Suprapubic skin (tissue), 4 donors: Measurements from ENCODE around the gene EFCAB6. TPM values are rescaled to one million over a fixed set of nuclear protein-coding genes. Genes with fewer than 3 reads are reported as not detected.

Experiments
- DNase-seq, 2 donors: peaks; one replicate each; pipeline ENCODE4 v3.0.0-alpha.2; 2019; ENCODE audit warnings: low spot score in 2 of 2
- H3K27ac ChIP-seq: fragments of 200-600 bp; sonication (generic); one replicate; pipeline ENCODE4 v1.5.1; 2019
- H3K27me3 ChIP-seq: fragments of 200-600 bp; sonication (generic); one replicate; pipeline ENCODE4 v1.5.1; 2019
- H3K36me3 ChIP-seq: fragments of 200-600 bp; sonication (generic); one replicate; pipeline ENCODE4 v1.5.1; 2019
- H3K4me1 ChIP-seq: fragments of 200-600 bp; sonication (generic); one replicate; pipeline ENCODE4 v1.5.1; 2019
- H3K4me3 ChIP-seq: fragments of 200-600 bp; sonication (generic); one replicate; pipeline ENCODE4 v1.5.1; 2019; ENCODE audit warnings: mild to moderate bottlenecking
- H3K9me3 ChIP-seq: fragments of 200-600 bp; sonication (generic); one replicate; pipeline ENCODE4 v1.5.1; 2019
- CTCF ChIP-seq, 2 donors: fragments of 200-600 bp in 1 of 2; fragments of 450-650 bp in 1 of 2; sonication (generic) in 1 of 2; IDR thresholded peaks; one replicate each; pipeline ENCODE4 v1.5.1; 2016 to 2019; ENCODE audit warnings: antibody characterized with exemption in 2 of 2, mild to moderate bottlenecking in 1 of 2, moderate library complexity in 1 of 2
- EP300 ChIP-seq: sonication (generic); formaldehyde crosslinking; IDR thresholded peaks from one replicate; pipeline ENCODE4 v1.6.1; 2017; ENCODE audit warnings: antibody characterized with exemption
- POLR2A ChIP-seq, 2 donors: fragments of 450-650 bp; IDR thresholded peaks; one replicate each; pipeline ENCODE4 v1.6.1; 2017; ENCODE audit warnings: antibody characterized with exemption in 2 of 2, mild to moderate bottlenecking in 2 of 2, moderate library complexity in 2 of 2
- POLR2AphosphoS5 ChIP-seq, 3 donors: sonication (generic); formaldehyde crosslinking; IDR thresholded peaks; one replicate each; pipeline ENCODE4 v1.6.1; 2017; ENCODE audit warnings: antibody characterized with exemption in 3 of 3
- WGBS: methylation state at CpG from one replicate; pipeline ENCODE4 v1.1.5; 2018; 5-methylcytosine and 5-hydroxymethylcytosine counted together
- total RNA-seq, 4 donors: library from RNA; depleted of rRNA; stranded (reverse); fragments of >200 nt; gene quantifications; one replicate each; pipeline ENCODE4 v1.1.0, GENCODE V29; 2016

EFCAB6 gene
- total RNA-seq, 4 donors from 2014 or later, result 1.9 to 4.9 (median 2.9) TPM

DNA sequence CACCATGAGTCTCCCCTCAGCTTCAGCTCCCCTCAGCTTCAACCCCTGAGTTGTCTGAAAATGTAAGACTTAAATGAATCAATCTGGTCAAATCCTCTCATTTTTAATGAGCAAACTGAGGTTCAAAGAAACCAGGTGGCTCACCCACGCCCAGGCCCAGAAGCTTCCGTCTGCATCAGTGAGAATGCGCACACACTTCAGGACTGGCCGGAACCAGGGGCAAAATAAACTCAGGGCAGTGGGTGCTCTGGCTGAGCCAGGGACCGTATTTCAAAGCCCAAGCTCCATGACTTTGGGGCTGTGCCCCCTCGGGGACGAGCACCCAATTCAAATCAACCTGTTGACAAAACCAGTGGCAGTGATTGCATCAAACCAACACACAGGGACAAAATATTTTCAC is 47.1 kb upstream of the EFCAB6 start:
- no peak overlapping the region for H3K27ac ChIP-seq
- H3K4me1 ChIP-seq, result peaks cover 5% of the 10 kb centered on the region
- 88% methylated on average over 7 of the region's 7 CpGs for WGBS
- DNase-seq, result peak in 1 of 2 donors; percentile 57
- no peaks in the 10 kb centered on the region for H3K9me3 ChIP-seq
- H3K36me3 ChIP-seq, result no peaks in the 10 kb centered on the region
- TF ChIP-seq POLR2AphosphoS5 (IDR thresholded peaks at IDR 0.05), result no peak
- TF ChIP-seq POLR2A (IDR thresholded peaks at IDR 0.05), result no peak
- TF ChIP-seq EP300, result no peak
- TF ChIP-seq CTCF (IDR thresholded peaks at IDR 0.05), result no peak
- H3K4me3 ChIP-seq, result no peak overlapping the region
- H3K27me3 ChIP-seq, result peaks cover 65% of the 10 kb centered on the region

DNA sequence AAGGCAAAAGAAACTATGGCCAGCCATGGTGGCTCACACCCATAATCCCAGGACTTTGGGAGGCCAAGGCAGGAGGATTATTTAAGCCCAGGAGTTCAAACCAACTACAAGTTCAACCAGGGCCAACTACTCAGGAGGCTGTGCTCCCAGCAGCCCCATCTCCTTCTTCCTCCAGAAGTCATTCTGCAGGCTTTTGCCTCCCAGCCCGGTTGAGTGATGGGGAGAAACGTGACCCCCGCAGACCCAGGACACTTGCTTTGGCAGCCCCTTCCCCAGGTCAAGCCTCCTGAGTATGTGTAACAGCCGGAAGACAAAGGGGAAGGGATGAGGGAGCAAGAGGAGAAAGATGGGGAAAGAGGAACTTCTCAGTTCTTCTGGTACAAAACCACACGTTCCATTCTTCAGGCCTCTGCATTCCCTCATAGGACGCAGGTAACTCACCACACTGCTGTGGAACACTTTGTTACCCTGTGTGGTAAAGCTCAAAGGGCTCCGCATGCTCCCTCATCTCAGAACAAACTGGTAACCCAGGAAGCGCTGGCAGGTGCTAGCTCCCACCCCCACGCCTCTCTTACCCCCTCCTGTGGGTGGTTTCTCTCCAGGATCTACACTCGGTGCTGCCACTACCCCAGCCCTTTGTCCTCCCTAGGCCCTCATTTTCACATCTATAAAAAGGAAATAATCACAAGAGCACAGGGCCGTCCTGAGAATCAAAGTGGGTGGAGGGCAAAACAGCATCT is 46.2 kb upstream of the EFCAB6 start:
- Histone ChIP-seq H3K27me3 (peaks cover 58% of the 10 kb centered on the region), H3K4me1 (peaks cover 5% of the 10 kb centered on the region), H3K4me3 (no peak overlapping the region), H3K9me3 (no peaks in the 10 kb centered on the region), H3K27ac (no peak overlapping the region), H3K36me3 (no peaks in the 10 kb centered on the region)
- WGBS, result 79% methylated on average over 11 of the region's 11 CpGs
- TF ChIP-seq POLR2A (IDR thresholded peaks at IDR 0.05) (no peak), CTCF (IDR thresholded peaks at IDR 0.05) (no peak), EP300 (no peak)
- peak in 1 of 2 donors; percentile 48 for DNase-seq

- peaks cover 57% of the 10 kb centered on the region for H3K27me3 ChIP-seq
- no peak for DNase-seq
- H3K4me3 ChIP-seq, result no peak overlapping the region
These were observed 45.3 kb upstream of the EFCAB6 start for GRCh38 chr22:43857367-43857766.

DNA sequence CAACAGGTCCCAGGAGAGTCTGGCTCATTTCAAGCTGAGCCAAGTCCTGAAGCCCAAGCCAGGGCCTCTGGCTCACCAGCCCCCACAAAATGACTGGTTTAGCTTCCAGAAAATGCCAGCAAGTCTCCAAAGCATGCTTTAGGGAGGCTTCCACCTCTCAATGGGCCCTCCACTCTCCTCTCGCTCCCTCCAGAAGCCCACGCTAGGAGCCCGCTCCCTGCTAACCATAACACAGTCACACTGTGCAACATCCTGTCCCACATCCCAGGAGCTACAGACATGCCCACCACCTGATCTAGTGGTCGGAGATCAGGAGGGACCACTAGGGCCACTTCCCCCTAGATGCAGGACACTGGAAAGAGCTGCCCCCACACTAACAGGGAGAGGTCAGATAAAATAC is 43.3 kb upstream of the EFCAB6 start:
- no peak overlapping the region for H3K4me3 ChIP-seq
- no peaks in the 10 kb centered on the region for H3K9me3 ChIP-seq
- no peak for TF ChIP-seq POLR2AphosphoS5 (IDR thresholded peaks at IDR 0.05)
- TF ChIP-seq POLR2A (IDR thresholded peaks at IDR 0.05), result no peak
- no peak for TF ChIP-seq EP300
- TF ChIP-seq CTCF (IDR thresholded peaks at IDR 0.05), result no peak
- peak in 1 of 2 donors; percentile 48 for DNase-seq
- H3K27ac ChIP-seq, result no peak overlapping the region
- H3K4me1 ChIP-seq, result no peaks in the 10 kb centered on the region
- peaks cover 55% of the 10 kb centered on the region for H3K27me3 ChIP-seq
- H3K36me3 ChIP-seq, result no peaks in the 10 kb centered on the region
- 70% methylated on average over 4 of the region's 4 CpGs for WGBS

More at GRCh38 chr22:43857367-43857766, 45.3 kb upstream of the EFCAB6 start:
- H3K27ac ChIP-seq, result no peak overlapping the region
- H3K4me1 ChIP-seq, result peaks cover 5% of the 10 kb centered on the region
- H3K9me3 ChIP-seq, result no peaks in the 10 kb centered on the region
- TF ChIP-seq CTCF (IDR thresholded peaks at IDR 0.05) (no peak), POLR2A (IDR thresholded peaks at IDR 0.05) (no peak), EP300 (no peak)
- no peaks in the 10 kb centered on the region for H3K36me3 ChIP-seq

- Histone ChIP-seq H3K4me3 (no peak overlapping the region), H3K9me3 (no peaks in the 10 kb centered on the region), H3K27me3 (peaks cover 55% of the 10 kb centered on the region), H3K4me1 (no peaks in the 10 kb centered on the region), H3K27ac (no peak overlapping the region), H3K36me3 (no peaks in the 10 kb centered on the region)
- TF ChIP-seq POLR2AphosphoS5 (IDR thresholded peaks at IDR 0.05), result no peak
- TF ChIP-seq EP300, result no peak
- no peak for TF ChIP-seq CTCF (IDR thresholded peaks at IDR 0.05)
- TF ChIP-seq POLR2A (IDR thresholded peaks at IDR 0.05), result no peak
- WGBS, result 90% methylated on average over 13 of the region's 13 CpGs
- peak in 1 of 2 donors; percentile 58 for DNase-seq
These were observed 42.7 kb upstream of the EFCAB6 start for GRCh38 chr22:43854786-43855271.
